Left forelimb (tissue), 1 donor: ENCODE results near the gene MAN2B1.
A peak's percentile ranks its signal among the peaks of the same experiment; 100 is the strongest.

Experiments
- DNase-seq: peaks from one replicate; pipeline ENCODE4 v3.0.0-alpha.2; 2018; ENCODE audit warnings: low spot score

MAN2B1 gene

GRCh38 chr19:12617646-12618045, 48.9 kb downstream of the MAN2B1 start:
- DNase-seq, result no peak

- DNase-seq, result peak; percentile 82
These were observed 55.2 kb downstream of the MAN2B1 start for GRCh38 chr19:12611361-12611699.

- DNase-seq, result peak; percentile 98
These were observed 55.8 kb downstream of the MAN2B1 start, which contains the start of the genes ZNF490 and ZNF791 for GRCh38 chr19:12610540-12611360. Gene ZNF490 (minus strand): TSS chr19:12610813. CDS start chr19:12610680, 133 bp downstream. Gene ZNF791 (plus strand): TSS chr19:12610920. CDS start chr19:12611080, 160 bp downstream.

GRCh38 chr19:12607631-12608030, 58.9 kb downstream of the MAN2B1 start:
- no peak for DNase-seq

- no peak for DNase-seq
These were observed 59.7 kb downstream of the MAN2B1 start for GRCh38 chr19:12606796-12607195.

GRCh38 chr19:12603714-12604113, 62.8 kb downstream of the MAN2B1 start:
- no peak for DNase-seq

GRCh38 chr19:12597594-12597993, 68.9 kb downstream of the MAN2B1 start:
- DNase-seq, result no peak

- no peak for DNase-seq
These were observed 69.5 kb downstream of the MAN2B1 start for GRCh38 chr19:12596927-12597548.
